Measurements from ENCODE around the gene SPSB1.
A peak's percentile ranks its signal among the peaks of the same experiment; 100 is the strongest.

SPSB1 gene

GRCh38 chr1:9269721-9270120, 23.0 kb upstream of the SPSB1 start:
- no peak for TF ChIP-seq RAD21 (IDR thresholded peaks at IDR 0.05; ENCODE audit: low read depth)
- TF ChIP-seq USF1 (IDR thresholded peaks at IDR 0.05): no peak
- no peak for TF ChIP-seq REST (IDR thresholded peaks at IDR 0.05; ENCODE audit: low read depth)
- TF ChIP-seq ZBTB7A (IDR thresholded peaks at IDR 0.05; ENCODE audit: low read depth): no peak
- TF ChIP-seq FOXM1 (IDR thresholded peaks at IDR 0.05; ENCODE audit: borderline replicate concordance, low read depth): no peak
- no peak for TF ChIP-seq TCF12 (IDR thresholded peaks at IDR 0.05; ENCODE audit: low read depth)
- no peak for TF ChIP-seq CREB1 (IDR thresholded peaks at IDR 0.05; ENCODE audit: low read depth)
- TF ChIP-seq CEBPB (IDR thresholded peaks at IDR 0.05): no peak
- TF ChIP-seq NFIC (IDR thresholded peaks at IDR 0.05): no peak
- TF ChIP-seq EP300 (IDR thresholded peaks at IDR 0.05; ENCODE audit: borderline replicate concordance): no peak
- TF ChIP-seq YY1 (IDR thresholded peaks at IDR 0.05; ENCODE audit: low read depth): no peak
- no peak for TF ChIP-seq TAF1 (IDR thresholded peaks at IDR 0.05; ENCODE audit: low read depth)
- no peak for TF ChIP-seq TEAD4 (IDR thresholded peaks at IDR 0.05)
- no peak for TF ChIP-seq EGR1 (IDR thresholded peaks at IDR 0.05)
- TF ChIP-seq MAX (IDR thresholded peaks at IDR 0.05): no peak

- TF ChIP-seq EP300 (IDR thresholded peaks at IDR 0.05; ENCODE audit: borderline replicate concordance): no peak
- TF ChIP-seq CEBPB (IDR thresholded peaks at IDR 0.05): no peak
- no peak for TF ChIP-seq CREB1 (IDR thresholded peaks at IDR 0.05; ENCODE audit: low read depth)
- no peak for TF ChIP-seq TAF1 (IDR thresholded peaks at IDR 0.05; ENCODE audit: low read depth)
- no peak for TF ChIP-seq FOXM1 (IDR thresholded peaks at IDR 0.05; ENCODE audit: borderline replicate concordance, low read depth)
- TF ChIP-seq TEAD4 (IDR thresholded peaks at IDR 0.05): no peak
- no peak for TF ChIP-seq EGR1 (IDR thresholded peaks at IDR 0.05)
- TF ChIP-seq NFIC (IDR thresholded peaks at IDR 0.05): peak; percentile 56
- no peak for TF ChIP-seq REST (IDR thresholded peaks at IDR 0.05; ENCODE audit: low read depth)
These were observed 22.3 kb upstream of the SPSB1 start for GRCh38 chr1:9270290-9270883.

- TF ChIP-seq MAX (IDR thresholded peaks at IDR 0.05) (no peak), EP300 (IDR thresholded peaks at IDR 0.05; ENCODE audit: borderline replicate concordance) (no peak)
These were observed 21.4 kb upstream of the SPSB1 start for GRCh38 chr1:9271283-9271682.

DNA sequence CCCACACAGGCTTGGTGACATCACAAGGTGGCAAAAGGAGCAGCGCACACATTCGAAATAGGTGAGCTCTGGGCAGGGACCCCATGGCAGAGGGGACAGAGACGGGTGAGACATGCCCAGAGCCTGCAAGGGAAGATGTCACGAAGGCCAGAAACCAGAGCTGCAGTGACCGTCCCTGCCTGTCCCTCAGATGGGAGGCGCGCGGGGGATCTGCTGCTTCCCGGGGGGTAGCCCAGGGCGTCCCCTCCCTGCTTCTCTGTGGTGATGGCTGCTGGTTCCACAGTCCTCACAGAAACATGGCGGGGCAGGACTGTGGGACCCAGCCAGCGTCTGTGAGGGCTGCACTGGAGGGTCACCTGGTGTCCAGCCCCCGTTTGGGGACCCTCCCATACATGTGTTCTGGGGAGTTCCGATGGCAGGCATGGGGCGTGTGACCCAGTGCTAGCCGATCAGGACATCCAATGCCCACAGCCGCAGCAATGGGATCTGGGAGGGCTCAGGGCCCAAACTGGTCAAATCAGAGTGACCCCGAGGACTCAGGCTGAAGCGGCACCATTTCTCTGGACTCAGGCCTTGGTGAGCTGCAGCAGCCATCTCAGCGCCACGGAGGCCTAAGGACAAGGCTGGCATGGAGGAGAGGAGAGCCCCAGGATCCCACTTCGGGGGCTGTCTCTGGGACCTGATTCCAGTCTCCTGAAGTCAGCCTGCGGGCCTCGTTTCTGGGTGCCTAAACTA, 20.7 kb upstream of the SPSB1 start:
- no peak for TF ChIP-seq NFIC (IDR thresholded peaks at IDR 0.05)

DNA sequence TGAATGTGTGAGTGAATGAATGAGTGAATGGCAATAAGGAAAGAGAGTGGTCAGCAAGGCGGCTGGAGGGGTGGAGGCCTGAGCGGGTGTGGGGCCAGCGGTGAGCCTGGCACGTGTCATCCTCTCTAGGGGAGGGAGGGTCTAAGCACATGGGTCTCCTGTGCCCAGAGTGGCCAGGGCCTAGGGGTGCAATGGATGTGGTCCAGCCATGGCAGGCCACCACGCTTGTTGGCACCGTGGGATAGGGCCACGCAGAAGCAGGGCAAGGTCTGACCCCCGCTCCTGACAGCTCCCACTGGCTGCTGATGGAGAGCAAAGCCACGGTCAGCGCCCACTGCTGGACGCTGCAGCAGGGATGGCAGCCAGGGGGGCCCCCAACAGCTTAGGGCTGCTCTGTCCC, 19.5 kb upstream of the SPSB1 start:
- TF ChIP-seq YY1 (IDR thresholded peaks at IDR 0.05; ENCODE audit: low read depth): no peak
- TF ChIP-seq USF1 (IDR thresholded peaks at IDR 0.05): no peak
- no peak for TF ChIP-seq TCF12 (IDR thresholded peaks at IDR 0.05; ENCODE audit: low read depth)
- no peak for TF ChIP-seq ZBTB7A (IDR thresholded peaks at IDR 0.05; ENCODE audit: low read depth)
- no peak for TF ChIP-seq REST (IDR thresholded peaks at IDR 0.05; ENCODE audit: low read depth)
